Activated naive CD8-positive, alpha-beta T cell treated with anti-CD3 and anti-CD28 coated beads, Interleukin-2, amount 50 U/mL, for 16 hours (primary cell): Measurements from ENCODE around the gene THSD4.
"Not testable (repeated sequence)": the region's sequence is repeated elsewhere in the genome, so short reads cannot be mapped to it uniquely, and the experiment has no call there.

Experiments
- DNase-seq: peaks from one replicate; pipeline ENCODE4 v3.0.0-alpha.2; 2020; ENCODE audit warnings: low read depth, low spot score

Gene THSD4

DNA sequence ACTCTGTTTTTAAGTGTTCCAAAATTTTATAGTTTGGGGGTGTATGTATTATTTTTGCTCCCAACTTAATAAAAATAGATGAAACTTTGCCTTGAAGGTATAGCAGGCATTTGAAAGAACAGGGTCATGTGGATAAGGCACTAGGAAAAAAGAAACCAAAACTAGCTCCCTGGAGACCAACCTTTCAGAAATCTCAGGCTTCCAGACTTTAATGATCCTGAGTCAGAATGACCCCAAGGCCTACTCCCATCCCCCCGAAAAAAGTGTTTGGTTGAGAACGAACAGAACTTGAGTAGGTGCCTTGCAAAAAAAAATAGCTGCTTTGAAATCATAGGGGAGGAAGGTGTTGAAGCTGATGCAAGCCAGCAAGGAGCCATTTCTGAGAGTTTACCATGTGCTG lies 309.5 kb downstream of the THSD4 start:
- DNase-seq, result no peak

DNA sequence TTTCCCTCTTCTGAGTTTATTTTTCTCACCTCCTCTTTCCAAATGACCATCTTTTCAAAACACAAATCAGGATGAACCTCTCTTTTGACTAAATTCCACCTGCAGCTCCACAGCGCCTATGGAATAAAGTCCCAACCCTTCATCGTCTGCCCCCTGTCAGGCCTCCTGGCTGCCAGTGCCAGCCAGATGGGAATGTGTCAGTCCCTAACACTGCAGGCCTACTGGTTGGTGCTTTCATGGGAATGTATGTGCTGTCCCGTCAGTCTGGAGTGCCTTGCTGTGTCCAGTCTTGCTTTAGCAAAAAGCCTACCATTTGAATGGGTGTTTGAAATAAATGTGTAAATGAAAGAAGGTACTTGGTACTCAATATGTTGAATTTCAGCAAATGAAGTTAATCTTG lies 310.1 kb downstream of the THSD4 start:
- no peak for DNase-seq

DNA sequence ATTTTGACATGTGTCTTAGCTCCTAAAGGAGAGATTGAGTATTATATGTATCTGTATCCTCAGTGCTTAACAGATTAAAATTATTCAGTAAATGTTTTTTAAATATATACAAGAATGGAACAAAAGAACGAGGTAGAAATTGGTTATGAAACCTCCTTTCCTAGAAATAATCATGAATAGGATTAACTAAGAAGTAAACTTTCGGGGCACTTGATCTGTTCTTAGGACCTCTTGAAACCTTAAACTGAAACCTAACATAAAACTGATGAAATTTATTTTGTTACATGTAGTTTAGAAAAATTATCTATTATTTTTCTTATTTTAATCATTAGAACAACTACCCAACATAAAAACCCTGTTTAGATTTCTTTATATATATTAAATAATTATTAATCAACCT lies 311.5 kb downstream of the THSD4 start:
- no peak for DNase-seq

DNA sequence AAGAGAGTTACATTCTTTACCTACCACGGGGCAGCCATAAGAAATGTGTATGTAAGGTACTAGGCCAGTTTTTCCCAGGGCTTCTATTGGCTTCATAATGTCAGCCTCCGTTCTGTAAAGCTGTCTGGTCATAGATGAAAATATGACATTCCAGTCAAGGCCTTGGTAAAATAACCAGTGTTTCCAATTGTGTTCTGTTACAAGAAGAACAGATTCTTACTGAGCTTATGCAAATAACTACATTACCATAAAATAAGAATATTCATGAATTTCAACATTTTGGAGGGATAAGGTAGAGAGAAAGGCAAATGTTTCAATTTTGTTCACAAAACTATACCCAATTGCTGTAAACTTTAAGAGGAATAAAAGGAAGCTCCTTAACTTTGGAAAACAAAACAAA lies 315.5 kb downstream of the THSD4 start:
- DNase-seq, result no peak

DNA sequence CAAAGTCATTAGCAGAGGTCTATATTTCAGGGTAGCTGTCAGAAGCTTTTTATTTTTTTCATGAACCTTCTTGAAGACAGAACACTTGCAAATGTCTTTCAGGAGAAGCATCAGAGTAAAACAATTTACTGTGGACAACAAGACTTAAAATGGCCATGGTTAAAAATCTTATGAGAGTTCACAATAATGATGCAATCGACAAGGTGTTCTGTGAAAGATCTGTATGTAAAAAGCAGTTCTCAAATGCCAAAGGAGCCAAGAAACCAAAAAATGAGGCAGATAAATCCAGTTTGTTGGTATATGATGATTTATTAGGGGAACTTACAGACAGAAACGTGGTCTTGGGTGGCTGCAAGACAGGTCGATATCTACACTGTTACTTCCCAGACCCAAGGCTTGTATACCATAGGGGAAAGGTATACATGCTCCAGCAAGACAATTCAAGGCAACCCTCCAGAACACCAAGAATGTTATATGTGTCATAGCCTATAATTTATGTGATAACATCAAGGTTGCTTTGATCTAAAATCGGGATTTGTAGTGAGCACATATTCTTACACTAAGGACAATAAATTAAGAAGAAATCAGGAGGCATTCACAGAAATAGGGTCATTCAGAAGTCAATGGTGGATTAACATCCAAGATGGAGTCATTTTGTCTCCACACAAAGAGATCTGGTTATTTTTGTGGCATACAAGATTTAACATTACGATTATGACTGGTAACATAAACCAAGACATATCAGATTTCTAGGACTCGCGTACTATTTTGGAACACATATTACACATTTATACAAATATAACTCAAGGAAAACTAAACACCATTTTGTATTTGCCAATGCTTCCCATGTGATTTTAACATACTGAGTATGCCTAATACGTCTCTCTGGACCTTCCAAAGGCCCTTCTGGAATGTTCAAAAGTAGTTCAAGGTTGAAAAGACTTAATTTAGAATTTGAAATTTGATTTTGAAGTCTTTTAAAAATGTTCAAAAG lies 316.4 kb downstream of the THSD4 start:
- DNase-seq, result no peak

DNA sequence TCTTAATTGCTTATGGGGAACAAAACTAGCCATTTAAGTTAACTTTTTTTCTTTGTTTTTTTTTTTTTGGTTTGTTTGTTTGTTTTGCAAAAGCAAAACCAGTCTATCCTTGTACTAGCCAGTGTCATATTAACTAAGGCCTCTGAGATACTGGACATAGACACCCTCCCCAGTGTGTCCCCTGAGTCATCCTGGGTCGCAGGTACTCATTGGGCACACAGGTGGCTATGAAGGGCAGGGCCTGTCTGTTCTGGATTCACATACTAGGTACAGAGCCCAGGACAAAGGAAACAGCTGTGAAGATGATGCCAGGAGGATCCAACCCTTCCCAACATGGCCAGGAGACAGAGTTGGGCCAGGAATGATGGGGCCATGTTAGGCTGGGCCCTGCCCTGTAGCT lies 318.1 kb downstream of the THSD4 start:
- no peak for DNase-seq

DNA sequence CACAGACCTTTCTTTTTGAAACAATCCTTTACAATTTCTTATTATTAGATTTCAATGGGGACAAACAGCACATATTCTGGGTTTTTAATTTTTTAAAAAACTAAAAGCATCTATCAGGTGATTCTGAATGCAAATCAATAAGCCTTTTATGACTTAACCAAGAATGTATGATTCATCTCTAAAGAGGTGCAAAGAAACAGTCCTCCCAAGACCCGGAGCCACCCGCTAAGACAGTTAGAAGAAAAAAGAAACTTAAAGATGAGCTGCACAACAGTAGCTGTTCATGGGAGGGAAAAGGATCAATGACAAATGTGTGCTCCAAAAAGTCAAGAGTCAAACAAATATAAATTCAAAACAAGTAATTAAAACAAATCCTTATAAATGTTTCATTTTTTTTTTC lies 319.5 kb downstream of the THSD4 start:
- no peak for DNase-seq

DNA sequence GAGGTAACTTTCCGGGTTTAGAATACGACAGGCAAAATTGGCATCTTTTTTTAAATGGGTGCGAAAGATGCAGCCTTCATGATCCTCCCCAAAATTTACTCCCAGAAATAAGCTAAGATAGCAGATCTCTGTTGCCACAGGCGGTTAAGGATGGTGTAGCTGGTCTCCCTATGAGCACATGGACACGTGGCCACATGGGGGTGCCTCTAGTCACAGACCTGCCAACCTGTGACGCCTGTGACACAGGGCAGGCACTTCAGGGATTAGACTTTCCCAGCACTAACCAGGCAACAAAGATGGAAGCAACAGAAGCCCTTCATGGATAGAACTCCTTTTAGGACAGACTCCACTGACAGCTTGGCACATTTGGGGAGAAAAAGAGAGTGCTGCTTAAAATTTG lies 320.3 kb downstream of the THSD4 start:
- no peak for DNase-seq

DNA sequence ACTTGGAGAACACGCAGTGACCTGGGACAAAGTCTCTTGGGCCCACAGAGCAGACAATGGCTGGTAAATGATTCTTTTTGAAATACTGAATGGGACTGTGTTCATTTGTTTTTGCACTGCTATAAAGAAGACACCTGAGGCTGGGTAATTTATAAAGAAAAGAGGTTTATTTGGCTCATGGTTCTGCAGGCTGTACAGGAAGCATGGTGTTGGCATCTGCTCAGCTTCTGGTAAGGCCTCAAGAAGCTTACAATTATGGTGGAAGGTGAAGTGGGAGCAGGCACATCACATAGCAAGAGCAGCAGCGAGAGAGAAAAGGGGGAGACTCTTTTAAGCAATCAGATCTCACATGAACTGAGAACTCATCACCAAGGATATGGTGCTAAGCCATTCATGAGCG lies 321.6 kb downstream of the THSD4 start:
- no peak for DNase-seq

DNA sequence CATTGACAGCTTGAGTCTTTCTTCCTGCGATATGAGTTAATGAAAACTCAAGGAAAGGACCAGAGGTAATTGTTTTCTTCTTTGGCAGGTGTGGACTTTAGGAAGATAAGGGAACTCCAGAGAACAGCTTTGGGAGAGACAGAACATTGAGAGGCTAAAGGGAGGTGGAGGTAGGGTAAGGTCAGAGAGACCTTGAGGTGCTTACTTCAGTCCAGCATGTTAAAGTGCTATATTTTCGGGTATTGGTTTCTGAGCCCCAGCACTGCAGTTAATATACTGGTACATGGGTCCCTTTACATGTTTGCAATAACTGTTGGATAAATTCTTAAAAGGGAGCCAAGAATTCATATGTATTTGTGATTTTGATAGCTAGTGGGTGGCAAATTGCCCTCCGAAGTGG lies 322.1 kb downstream of the THSD4 start:
- no peak for DNase-seq

DNA sequence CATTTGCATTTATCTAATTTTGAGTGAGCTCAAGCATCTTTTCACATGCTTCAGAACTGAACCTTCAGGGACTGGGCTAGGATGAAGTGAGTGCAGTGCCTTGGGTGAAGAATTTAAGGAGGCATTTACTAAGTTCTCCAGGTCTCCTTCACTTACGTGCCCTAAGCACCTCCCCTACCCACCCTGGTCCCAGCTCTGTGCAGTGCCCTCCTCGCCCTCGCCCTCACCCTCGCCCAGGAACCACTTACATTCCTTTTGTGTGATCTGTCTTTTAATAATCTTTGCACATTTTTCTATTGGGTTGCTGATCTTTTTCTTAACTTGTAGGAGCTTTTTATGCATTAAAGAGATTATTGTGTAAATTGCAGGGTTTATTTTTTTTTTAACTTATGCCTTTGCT lies 322.6 kb downstream of the THSD4 start:
- DNase-seq, result no peak

DNA sequence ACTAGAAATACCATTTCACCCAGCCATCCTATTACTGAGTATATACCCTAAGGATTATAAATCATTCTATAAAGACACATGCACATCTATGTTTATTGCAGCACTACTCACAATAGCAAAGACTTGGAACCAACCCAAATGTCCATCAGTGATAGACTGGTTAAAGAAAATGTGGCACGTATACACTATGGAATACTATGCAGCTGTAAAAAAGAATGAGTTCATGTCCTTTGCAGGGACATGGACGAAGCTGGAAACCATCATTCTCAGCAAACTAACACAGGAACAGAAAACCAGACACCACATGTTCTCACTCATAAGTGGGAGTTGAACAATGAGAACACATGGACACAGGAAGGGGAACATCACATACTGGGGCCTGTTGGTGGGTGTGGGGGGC lies 324.2 kb downstream of the THSD4 start:
- not testable (repeated sequence) for DNase-seq

DNA sequence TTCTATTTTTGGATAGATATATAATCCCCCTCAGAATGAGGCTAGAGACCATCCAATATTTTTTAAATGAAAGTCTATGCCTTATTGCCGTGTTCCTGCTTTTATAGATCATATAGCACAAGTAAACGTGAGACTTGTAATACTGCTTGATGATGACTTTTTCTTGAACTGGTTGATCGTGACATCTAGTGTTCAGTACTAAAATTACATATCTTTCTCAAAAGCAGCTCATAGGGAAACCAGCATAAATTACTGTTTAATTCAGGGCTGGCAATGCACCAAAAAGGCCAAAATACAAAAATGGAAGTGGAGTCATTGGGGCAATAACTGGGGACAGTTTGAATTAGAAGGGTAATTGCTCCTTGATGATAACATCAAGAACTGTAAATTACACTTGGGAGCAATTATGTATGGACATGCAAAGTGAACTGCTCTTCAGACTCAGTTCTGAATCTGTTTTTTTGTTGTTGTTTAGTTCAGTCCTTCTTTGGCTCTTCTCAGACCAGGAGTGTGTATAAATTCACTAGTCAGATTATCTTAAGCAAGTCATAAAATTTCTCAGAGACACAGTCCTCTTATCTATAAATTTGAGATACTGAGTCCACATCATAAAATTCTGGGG lies 325.3 kb downstream of the THSD4 start:
- DNase-seq, result no peak

DNA sequence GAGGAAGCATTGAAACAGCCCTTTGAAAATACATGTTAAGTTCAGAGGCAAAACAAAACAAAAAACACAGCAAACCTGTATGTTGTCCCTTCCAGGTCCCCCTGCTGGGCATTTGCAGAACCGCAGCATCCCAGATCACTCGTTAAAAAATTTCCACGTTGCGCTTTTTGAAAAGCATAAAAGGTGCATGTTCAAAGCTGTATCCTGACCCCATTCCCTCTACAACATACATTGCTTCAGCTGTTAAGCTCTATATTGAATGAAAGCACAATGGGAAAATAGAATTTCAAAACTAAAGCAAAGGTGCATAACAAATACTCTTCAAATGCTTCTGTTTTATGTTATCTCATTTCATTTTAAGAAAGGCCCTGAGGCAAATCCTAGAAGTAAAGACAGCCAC lies 328.3 kb downstream of the THSD4 start:
- DNase-seq, result no peak

DNA sequence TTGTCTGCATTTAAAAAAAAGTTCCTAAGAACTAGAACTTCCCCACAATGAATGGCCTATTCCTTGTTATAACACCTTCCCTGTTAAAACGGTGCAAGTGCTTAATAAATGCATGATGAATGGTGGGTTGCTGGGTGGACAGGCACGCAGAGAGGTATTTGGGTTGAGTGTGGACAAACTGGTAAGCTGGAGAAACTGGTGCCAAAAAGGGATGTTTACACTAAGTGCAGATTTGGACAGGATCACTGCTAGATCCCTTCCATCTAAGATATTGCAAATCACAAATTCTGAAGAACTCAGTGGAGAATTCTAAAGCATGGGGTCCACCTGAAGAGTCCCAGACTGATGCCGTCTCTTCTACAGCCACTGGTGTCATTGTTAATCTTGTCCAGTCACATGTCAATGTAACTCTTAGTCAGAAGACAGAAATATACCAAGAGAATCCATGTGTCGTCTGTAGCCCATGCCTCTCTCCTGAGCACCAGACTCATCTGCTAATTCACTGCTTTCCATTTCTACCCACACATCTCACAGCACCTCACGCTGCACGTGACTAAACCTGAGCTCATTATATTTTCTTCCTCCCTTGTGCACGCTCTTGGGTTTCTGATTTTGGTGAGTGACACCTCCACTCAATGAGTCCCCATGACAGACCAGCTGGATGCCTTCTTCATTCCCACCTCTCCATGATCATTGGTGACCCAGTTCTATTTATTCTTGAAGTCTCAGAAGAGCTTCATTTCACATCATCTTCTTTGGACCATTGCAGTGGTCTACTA lies 328.9 kb downstream of the THSD4 start:
- DNase-seq, result no peak

DNA sequence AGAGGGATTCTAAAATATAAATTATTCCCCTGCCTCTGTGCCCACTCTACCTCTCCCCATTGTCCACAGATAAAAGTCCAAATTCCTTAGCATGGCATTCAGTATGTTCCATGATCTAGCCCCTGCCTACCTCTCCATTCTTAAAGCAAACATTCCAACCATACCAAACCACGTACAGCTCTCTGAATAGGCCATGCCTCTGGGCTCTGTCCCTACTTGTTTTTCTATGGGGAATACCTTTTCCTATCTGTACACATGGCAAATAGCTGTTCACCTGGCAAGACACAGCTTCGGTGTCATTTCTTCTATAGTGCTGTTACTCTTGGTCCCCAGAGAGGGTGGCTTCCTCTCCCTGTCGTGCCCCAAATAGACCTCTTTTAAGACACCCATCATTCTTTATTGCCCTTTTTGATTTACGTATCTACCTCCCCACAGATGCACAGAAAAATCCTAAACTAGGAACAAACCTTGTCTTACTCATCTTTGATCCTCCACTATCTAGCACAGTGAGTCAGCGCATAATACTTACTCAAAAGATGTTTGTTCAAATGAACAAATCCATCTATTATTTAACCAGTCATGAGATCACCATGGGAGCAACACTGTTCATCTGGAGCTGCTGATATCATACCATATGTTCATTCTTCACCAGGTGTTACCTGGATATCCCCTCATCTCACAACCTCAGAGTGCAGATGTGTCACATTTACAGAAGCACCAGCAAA lies 329.8 kb downstream of the THSD4 start:
- no peak for DNase-seq

DNA sequence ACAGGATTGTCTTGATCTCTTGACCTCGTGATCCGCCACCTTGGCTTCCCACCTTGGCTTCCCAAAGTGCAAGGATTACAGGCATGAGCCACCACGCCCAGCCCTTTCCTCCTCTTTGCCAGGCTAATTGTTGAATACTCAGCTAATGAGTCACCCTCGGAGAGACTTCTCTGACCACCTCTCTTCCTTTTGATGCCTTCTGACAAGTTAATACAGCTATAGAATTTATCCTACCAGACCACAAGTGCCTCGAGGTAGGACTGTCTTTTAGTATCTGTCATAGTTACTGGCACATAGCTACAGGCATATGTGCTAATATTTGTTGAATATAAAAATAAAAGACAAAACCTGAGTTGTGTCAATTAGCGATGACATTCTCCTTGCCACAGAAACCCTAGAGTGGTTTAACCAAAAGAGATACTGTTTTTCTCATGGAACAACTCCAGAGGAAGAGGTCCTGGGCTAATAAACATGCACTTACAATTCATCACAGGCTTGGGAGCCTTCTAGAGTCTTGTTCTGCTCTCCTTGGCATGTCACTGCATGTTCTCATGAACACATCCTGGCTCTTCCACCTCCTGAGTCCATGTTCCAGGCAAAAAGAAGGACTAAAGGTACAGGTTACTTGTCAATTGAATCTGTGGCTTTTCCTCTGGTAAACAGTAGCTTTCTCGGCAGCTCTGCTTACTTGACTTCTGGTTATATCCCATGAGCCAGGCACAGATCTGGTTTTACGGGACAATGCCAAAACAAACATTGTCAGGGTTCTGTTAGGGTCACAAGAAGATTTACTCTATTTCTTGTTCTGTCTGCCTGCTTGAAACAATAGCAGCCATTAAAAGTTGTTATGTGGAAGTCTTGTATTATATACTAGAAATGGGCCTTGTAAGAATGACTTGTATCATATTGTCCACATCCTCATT lies 332.3 kb downstream of the THSD4 start:
- no peak for DNase-seq

DNA sequence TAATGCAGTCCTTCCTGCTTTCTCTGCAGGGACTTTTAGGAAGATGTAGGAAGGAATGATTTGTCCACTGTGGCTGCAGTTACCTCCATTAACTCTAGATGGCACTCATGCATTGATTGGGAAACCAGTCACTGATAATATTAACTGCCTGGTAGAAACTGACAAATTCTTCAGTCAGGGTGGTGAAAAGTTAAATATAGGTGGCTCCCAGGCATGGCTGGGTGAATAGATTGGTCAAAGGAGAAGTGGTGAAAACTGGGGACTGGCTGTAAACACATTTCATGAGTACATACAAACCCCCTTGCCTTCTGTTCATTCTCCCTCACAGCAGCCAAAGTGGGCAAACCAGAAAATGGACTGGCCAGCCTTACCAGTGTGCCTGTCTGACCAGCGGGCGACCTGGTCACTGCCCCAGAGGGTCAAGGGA lies 333.4 kb downstream of the THSD4 start:
- no peak for DNase-seq

DNA sequence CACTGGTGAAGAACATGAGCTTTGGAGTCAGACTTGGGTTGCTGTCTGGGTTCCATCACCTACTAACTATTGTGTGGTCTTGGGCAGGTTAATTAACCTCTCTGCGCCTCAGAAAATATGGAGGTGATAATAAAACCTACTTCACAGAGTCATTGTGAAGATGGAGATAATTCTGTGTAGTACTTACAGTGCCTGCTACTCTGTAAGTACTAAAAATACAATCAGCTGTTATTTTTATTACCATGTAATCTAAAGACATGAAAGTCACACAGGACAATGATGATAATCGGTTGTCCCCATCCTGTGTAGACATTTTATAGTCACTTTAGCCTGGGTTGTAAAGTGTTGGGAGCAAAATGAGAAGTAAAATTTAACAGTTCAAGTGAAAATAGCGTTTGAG lies 334.1 kb downstream of the THSD4 start:
- DNase-seq, result no peak

DNA sequence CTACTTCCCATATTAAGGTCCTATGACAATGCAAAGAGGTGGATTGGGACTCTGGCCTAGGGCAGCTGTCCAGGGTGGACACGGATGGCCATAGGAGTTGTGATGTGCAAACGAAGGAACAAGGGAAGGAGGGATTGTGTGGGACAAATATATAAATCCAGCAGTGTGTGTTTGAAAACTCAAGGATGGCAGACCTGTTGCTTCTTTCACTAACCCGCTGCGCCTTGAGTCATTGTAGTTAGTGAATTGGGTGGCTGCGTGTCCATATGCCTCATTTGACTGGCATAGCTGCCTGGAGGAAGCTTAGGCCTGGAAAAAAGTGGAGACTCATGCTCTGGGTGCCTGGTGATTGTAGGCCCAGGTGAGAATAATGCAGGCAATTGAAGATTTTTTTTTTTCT lies 334.7 kb downstream of the THSD4 start:
- no peak for DNase-seq

DNA sequence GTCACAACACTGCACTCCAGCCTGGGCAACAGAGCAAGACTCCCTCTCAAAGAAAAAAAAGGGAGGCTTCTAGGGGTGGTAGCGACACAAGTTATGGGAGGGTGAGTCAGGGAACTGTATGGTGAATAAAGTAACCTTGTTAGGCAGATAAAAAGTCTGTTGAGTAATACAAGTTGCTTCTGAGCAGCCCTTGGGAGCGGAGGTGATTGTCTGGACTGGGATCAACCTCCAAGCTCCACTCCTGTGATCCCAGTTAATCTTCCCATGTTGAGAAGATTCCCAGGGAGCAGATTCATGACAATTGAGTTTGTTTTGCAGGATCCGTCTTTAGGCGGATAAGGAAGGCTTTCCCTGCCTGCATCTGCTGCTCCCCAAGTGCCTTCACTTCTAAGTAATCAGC lies 335.9 kb downstream of the THSD4 start:
- DNase-seq, result no peak
